Measurements from ENCODE around the gene RNF34. TPM values are rescaled to one million over a fixed set of nuclear protein-coding genes. Genes with fewer than 3 reads are reported as not detected.

RNF34 gene, protein sequence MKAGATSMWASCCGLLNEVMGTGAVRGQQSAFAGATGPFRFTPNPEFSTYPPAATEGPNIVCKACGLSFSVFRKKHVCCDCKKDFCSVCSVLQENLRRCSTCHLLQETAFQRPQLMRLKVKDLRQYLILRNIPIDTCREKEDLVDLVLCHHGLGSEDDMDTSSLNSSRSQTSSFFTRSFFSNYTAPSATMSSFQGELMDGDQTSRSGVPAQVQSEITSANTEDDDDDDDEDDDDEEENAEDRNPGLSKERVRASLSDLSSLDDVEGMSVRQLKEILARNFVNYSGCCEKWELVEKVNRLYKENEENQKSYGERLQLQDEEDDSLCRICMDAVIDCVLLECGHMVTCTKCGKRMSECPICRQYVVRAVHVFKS
- 10 to 100 TPM; 39.8 to 44.7 (median 41.6) TPM for total RNA-seq

GRCh38 chr12:121399391-121400331 lies at the start of gene RNF34:
RNF34 (plus strand) TSS chr12:121400118; CDS start chr12:121400213, 95 bp downstream.
- WGBS, 2 donors: 1% methylated on average over 31 to 47 of the region's 77 CpGs
- DNase-seq (ENCODE audit: low spot score in 2 of 2): peak; percentile 96 to 97
- H3K27ac ChIP-seq: peak within 1 kb of the TSS; percentile 68 to 96 (median 92)
- H3K36me3 ChIP-seq: peaks cover 0 to 6% (median 0%) of the 10 kb centered on the region in 3 donors
- H3K27me3 ChIP-seq: no peaks in the 10 kb centered on the region
- TF ChIP-seq EP300 (IDR thresholded peaks at IDR 0.05) (peak; percentile 78 to 98), POLR2A (IDR thresholded peaks at IDR 0.05) (peak; percentile 78 to 96)
- TF ChIP-seq, protein P1, sequence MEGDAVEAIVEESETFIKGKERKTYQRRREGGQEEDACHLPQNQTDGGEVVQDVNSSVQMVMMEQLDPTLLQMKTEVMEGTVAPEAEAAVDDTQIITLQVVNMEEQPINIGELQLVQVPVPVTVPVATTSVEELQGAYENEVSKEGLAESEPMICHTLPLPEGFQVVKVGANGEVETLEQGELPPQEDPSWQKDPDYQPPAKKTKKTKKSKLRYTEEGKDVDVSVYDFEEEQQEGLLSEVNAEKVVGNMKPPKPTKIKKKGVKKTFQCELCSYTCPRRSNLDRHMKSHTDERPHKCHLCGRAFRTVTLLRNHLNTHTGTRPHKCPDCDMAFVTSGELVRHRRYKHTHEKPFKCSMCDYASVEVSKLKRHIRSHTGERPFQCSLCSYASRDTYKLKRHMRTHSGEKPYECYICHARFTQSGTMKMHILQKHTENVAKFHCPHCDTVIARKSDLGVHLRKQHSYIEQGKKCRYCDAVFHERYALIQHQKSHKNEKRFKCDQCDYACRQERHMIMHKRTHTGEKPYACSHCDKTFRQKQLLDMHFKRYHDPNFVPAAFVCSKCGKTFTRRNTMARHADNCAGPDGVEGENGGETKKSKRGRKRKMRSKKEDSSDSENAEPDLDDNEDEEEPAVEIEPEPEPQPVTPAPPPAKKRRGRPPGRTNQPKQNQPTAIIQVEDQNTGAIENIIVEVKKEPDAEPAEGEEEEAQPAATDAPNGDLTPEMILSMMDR (IDR thresholded peaks at IDR 0.05): peak in 2 of 5 experiments; percentile 11 to 38
- H3K4me1 ChIP-seq: peaks cover 0 to 37% (median 9%) of the 10 kb centered on the region in 4 donors
- peak within 1 kb of the TSS; percentile 71 to 95 (median 92) for H3K4me3 ChIP-seq
- no peaks in the 10 kb centered on the region for H3K9me3 ChIP-seq

GRCh38 chr12:121351820-121352681 lies 47.9 kb upstream of the RNF34 start, which contains the start of gene ANAPC5:
ANAPC5 (minus strand) TSS chr12:121352411; CDS start chr12:121352340, 71 bp downstream.
- TF ChIP-seq POLR2A (IDR thresholded peaks at IDR 0.05) (peak; percentile 70 to 73), EP300 (IDR thresholded peaks at IDR 0.05) (peak; percentile 48 to 89)
- TF ChIP-seq, protein P1 (IDR thresholded peaks at IDR 0.05): peak in 2 of 5 experiments; percentile 26 to 63
- no peaks in the 10 kb centered on the region for H3K9me3 ChIP-seq
- no peaks in the 10 kb centered on the region for H3K36me3 ChIP-seq
- DNase-seq (ENCODE audit: low spot score in 2 of 2): peak; percentile 90 to 96
- 0 to 1% methylated on average over 47 to 49 of the region's 49 CpGs for WGBS, 2 donors
- H3K27me3 ChIP-seq: no peaks in the 10 kb centered on the region
- H3K4me1 ChIP-seq: peaks cover 0 to 35% (median 4%) of the 10 kb centered on the region in 4 donors
- peak within 1 kb of the TSS; percentile 54 to 88 (median 81) for H3K27ac ChIP-seq
- H3K4me3 ChIP-seq: peak within 1 kb of the TSS; percentile 79 to 88 (median 86)

DNA sequence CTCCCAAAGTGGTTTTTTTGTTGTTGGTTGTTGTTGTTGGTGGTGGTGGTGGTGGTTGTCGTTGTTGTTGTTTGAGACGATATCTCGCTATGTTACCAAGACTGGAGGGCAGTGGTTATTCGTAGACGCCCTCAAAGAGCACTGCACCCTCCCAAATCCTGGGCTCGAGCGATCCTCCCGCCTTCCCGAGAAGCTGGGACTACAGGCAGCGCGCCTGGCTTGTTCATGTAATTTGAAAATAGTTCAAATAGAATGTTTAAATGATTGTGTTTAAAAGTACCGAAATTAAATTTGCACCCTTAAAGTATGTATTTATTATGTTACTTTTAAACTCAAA lies 47.3 kb upstream of the RNF34 start:
- Histone ChIP-seq H3K27me3 (no peaks in the 10 kb centered on the region), H3K27ac (peak overlapping the region in 3 of 4 donors; percentile 63 to 84 (median 78)), H3K36me3 (no peaks in the 10 kb centered on the region), H3K9me3 (no peaks in the 10 kb centered on the region), H3K4me1 (peaks cover 0 to 35% (median 4%) of the 10 kb centered on the region in 4 donors), H3K4me3 (peak overlapping the region; percentile 79 to 88 (median 86))
- DNase-seq (ENCODE audit: low spot score in 2 of 2): no peak
- WGBS, 2 donors: 1% methylated on average over 10 to 11 of the region's 12 CpGs
- TF ChIP-seq POLR2A (IDR thresholded peaks at IDR 0.05) (no peak), EP300 (IDR thresholded peaks at IDR 0.05) (no peak)
- TF ChIP-seq, protein P1 (IDR thresholded peaks at IDR 0.05): no peak

GRCh38 chr12:121355818-121356217 lies 44.1 kb upstream of the RNF34 start:
- WGBS, 2 donors: 81 to 94% methylated on average over 6 of the region's 6 CpGs
- TF ChIP-seq EP300 (IDR thresholded peaks at IDR 0.05) (no peak), POLR2A (IDR thresholded peaks at IDR 0.05) (no peak)
- TF ChIP-seq, protein P1 (IDR thresholded peaks at IDR 0.05): no peak
- no peak for DNase-seq (ENCODE audit: low spot score in 2 of 2)
- H3K9me3 ChIP-seq: no peaks in the 10 kb centered on the region
- H3K4me1 ChIP-seq: peaks cover 0 to 17% (median 3%) of the 10 kb centered on the region in 4 donors
- no peaks in the 10 kb centered on the region for H3K27me3 ChIP-seq
- no peak overlapping the region for H3K27ac ChIP-seq
- H3K4me3 ChIP-seq: no peak overlapping the region
- H3K36me3 ChIP-seq: no peaks in the 10 kb centered on the region

Measured in tibial nerve (tissue), 4 donors.